ES-I3 (cell line): ENCODE data around the gene PEF1.

Source experiments
- H3K36me3 ChIP-seq: 2 replicates; pipeline ENCODE4 v1.6.1; 2013; ENCODE audit warnings: mild to moderate bottlenecking, low read length, control low read depth, moderate library complexity; ENCODE audit not compliant: insufficient read depth
- H3K4me1 ChIP-seq: 2 replicates; pipeline ENCODE4 v1.6.1; 2013; ENCODE audit warnings: mild to moderate bottlenecking, control low read depth, low read length; ENCODE audit not compliant: insufficient read depth
- H3K9ac ChIP-seq: 2 replicates; pipeline ENCODE4 v1.6.1; 2013; ENCODE audit warnings: low read depth, mild to moderate bottlenecking, low read length, moderate library complexity
- H3K9me3 ChIP-seq: 2 replicates; pipeline ENCODE4 v1.6.1; 2013; ENCODE audit warnings: mild to moderate bottlenecking, low read length, moderate library complexity; ENCODE audit not compliant: control insufficient read depth, insufficient read depth

The PEF1 gene, protein sequence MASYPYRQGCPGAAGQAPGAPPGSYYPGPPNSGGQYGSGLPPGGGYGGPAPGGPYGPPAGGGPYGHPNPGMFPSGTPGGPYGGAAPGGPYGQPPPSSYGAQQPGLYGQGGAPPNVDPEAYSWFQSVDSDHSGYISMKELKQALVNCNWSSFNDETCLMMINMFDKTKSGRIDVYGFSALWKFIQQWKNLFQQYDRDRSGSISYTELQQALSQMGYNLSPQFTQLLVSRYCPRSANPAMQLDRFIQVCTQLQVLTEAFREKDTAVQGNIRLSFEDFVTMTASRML

DNA sequence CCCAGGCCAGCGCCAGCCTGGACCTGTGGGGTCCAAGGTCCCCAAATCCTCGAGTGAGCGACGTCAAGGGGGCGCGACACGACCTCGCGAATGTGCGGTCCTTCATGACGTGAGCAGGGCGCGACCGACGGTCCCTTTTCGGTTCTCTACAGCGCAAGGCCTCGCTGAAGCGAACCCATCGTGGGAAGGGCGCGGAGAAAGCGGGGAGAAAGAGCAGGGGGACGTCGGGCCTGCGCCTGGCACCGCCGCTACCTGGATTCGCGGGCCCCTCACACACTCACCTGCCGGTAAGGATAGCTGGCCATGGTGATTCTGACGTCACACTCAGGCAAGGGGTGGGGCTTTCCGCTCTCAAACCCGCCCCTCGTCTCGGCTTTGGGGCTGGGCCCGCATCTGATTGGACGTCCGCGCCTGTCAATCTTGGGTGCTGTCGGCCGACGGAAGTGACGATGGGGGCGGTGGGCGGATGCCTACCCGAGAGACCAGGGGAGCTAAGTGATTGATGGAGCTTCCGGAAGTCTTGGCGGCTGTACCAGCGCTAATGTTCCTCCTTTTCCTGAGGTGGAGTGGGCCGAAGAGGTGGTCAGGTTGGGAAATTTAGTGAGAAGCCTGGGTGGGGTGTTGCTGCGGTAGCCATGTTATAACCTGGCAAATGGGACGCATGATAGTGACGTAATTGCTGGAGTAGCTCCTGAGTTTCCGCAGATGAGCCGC, at the start of gene PEF1:
TSS of gene PEF1 (minus strand) at position 317 of the 714 bp plus-strand sequence. CDS start at position 305, 12 bp downstream.
- Histone ChIP-seq H3K9me3 (no peaks in the 10 kb centered on the region), H3K9ac (peak within 1 kb of the TSS; percentile 79), H3K4me1 (peaks cover 9% of the 10 kb centered on the region), H3K36me3 (no peaks in the 10 kb centered on the region)

DNA sequence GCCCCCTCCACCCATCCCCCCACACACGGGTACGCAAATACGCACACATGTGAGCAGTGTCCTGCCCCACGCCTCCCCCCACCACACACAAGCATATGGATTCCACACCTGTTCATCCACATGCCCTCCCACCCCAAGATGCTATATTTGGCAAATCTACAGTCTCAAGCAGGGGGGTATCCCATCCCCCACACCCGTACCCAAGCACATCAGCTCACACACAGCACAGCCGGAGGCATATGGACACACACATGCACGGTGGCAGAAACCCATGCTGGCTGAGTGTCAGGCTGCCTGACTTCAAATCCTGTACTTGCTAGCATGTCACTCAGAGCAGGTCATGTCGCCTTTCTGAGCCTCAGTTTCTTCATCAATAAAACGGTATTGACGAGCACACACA, 48.6 kb upstream of the PEF1 start:
- Histone ChIP-seq H3K9me3 (no peaks in the 10 kb centered on the region), H3K9ac (no peak overlapping the region), H3K4me1 (peaks cover 16% of the 10 kb centered on the region; the same call in 1 of the 2 replicates), H3K36me3 (no peaks in the 10 kb centered on the region)

DNA sequence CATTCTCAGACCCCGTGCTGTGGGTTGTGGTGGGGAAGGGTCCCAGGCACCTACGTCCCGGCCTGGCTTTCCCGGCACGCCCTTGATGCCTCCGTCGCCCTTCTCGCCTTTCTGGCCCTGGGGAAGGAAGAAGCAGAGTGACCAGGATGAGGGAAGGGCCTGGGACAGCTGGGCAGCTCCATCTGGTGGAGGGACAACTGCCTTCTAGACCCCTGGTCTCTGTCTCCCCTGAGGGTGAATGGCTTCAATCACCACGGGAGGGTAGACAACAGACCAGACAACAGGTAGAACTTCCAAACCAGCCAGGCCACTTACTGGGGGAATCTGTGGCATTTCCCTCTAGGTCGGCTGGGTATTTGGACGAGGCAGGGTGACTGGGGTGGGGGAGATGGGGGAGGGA, 47.3 kb upstream of the PEF1 start:
- Histone ChIP-seq H3K4me1 (peaks cover 11% of the 10 kb centered on the region; the same call in 1 of the 2 replicates), H3K36me3 (no peaks in the 10 kb centered on the region), H3K9ac (no peak overlapping the region), H3K9me3 (no peaks in the 10 kb centered on the region)

DNA sequence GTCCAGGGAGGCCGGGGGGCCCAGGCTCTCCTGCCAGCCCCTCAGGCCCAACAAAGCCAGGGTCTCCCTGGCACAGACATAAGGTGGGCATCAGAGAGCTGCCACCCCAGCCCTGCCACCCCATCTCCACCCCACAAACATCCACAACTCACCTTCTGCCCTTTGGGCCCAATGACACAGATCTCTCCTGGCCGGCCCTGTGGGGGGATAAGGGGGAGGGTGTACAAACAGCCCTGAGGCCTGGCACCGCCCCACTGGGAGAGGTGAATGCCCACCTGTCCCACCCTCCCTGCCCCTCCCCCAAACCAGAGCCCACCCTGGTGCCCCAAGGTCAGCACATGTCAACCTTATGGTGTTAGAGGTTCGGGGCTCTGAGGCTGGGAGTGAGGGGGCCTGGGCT, 46.8 kb upstream of the PEF1 start:
- Histone ChIP-seq H3K9me3 (no peaks in the 10 kb centered on the region), H3K4me1 (peaks cover 12% of the 10 kb centered on the region; the same call in 1 of the 2 replicates), H3K9ac (no peak overlapping the region), H3K36me3 (no peaks in the 10 kb centered on the region)

DNA sequence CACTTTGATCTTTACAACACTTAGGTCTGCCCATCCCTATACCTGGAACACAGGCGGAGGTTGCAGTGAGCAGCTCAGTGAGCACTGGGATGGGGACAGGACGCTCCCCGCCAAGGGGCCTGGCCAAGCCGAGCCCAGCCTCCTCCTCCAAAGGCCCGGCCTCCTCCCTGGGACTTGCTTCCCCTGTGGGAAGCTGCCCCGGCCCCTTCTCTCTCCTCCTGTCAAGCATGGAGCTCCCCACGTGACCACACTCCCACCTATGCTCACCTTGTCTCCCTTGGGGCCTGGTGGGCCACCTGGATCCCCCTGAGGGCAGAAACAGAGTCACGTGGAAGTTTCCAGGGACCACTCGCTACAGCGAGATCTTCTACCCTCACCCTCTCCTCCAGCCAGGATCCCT, 46.2 kb upstream of the PEF1 start:
- H3K9ac ChIP-seq = no peak overlapping the region
- H3K36me3 ChIP-seq = no peaks in the 10 kb centered on the region
- peaks cover 14% of the 10 kb centered on the region; the same call in 1 of the 2 replicates for H3K4me1 ChIP-seq
- no peaks in the 10 kb centered on the region for H3K9me3 ChIP-seq

DNA sequence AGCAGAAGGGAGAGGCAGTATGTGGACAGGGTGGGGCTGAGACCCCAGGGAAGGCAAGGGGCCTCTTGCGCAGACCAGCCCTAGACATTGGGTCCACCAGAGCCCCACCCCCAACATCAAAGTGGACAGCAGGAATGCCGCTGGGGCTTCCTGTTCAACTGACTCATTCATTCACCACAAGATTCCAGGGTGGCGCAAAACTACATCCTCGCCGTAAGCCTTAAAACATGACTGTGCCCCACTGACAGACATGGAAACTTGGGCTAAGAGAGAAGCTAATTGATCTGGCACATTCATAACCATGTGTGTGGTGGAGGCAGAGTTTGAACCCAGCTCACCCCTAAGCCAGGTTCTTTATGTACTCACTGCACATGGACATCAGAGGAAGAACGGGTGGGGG, 45.2 kb upstream of the PEF1 start:
- H3K9ac ChIP-seq = no peak overlapping the region
- peaks cover 17% of the 10 kb centered on the region; the same call in 1 of the 2 replicates for H3K4me1 ChIP-seq
- no peaks in the 10 kb centered on the region for H3K36me3 ChIP-seq
- no peaks in the 10 kb centered on the region for H3K9me3 ChIP-seq

DNA sequence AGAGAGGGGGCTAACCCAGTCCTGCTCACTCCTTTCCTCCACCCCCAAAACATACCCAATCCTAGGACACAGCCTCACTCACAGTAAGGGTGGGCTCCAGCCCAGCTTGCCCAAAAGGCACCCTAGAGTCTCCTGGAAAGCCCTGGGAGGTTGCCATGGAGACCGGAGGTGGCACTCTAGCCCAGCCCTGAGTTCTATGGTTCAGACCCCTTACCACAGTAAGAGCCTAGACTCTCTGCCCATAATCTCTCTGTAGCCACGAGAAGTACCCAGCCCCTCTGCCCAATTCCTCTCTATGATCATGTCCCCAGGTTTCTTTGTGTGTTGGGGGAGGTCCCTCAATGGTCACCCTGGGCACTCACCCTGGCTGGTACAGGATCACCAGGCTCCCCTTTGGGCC, 44.7 kb upstream of the PEF1 start:
- peaks cover 17% of the 10 kb centered on the region; the same call in 1 of the 2 replicates for H3K4me1 ChIP-seq

DNA sequence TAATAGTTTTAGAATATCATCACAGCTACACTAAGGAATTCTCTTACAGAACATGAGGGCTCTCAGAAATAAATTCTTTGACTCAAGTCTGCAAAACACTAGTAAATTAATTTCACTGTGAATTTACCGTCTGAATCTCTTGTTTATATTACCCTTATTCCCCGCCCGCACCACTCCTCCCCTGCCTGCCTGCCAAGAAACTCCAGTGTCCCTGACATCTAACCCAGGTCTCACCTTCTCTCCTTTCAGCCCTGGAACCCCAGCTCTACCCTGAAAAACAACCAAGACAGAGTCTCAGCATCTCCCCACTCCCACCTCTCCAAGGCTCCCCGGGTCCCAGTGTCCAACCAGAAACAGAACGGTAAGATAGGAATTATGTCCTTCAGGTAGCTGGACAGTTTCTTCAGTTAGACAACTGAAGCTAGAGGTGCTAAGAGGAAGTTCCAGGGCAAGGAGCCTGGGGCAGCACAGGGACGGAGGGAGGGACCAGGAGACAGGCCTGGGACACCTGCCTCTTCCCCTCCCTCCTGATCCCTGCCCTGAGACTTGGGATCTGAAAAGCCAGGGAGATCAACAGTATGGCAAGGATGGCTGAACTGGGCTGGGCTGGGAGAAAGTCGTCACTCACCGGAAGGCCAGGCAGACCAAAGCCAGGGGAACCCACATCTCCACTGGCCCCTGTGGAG, 43.7 kb upstream of the PEF1 start:
- H3K9ac ChIP-seq = no peak overlapping the region
- peaks cover 17% of the 10 kb centered on the region; the same call in 1 of the 2 replicates for H3K4me1 ChIP-seq
- H3K36me3 ChIP-seq = no peaks in the 10 kb centered on the region
- no peaks in the 10 kb centered on the region for H3K9me3 ChIP-seq

More for the DNA sequence above, 44.7 kb upstream of the PEF1 start:
- no peak overlapping the region for H3K9ac ChIP-seq
- no peaks in the 10 kb centered on the region for H3K36me3 ChIP-seq
- no peaks in the 10 kb centered on the region for H3K9me3 ChIP-seq

DNA sequence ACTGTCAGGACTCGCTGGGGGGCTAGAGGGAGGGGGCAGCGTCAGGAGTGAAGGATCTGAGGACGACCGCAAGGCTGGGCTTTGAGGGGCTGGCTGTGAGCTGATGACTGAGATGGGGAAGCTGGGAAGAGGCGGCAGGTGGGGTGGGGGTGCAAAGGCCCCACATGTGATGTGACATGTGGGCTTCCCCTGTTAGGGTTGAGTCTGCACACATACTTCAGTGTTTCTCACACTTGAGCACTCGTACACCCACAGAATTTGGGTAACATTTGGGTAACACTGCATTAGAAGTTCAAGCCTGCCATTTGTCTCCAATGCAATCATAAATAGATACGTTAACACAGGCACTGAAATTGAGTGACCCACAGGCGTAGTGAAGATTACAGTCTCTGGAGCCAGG, 42.9 kb upstream of the PEF1 start:
- H3K9me3 ChIP-seq = no peaks in the 10 kb centered on the region
- peaks cover 17% of the 10 kb centered on the region; the same call in 1 of the 2 replicates for H3K4me1 ChIP-seq
- H3K9ac ChIP-seq = no peak overlapping the region
- H3K36me3 ChIP-seq = no peaks in the 10 kb centered on the region

DNA sequence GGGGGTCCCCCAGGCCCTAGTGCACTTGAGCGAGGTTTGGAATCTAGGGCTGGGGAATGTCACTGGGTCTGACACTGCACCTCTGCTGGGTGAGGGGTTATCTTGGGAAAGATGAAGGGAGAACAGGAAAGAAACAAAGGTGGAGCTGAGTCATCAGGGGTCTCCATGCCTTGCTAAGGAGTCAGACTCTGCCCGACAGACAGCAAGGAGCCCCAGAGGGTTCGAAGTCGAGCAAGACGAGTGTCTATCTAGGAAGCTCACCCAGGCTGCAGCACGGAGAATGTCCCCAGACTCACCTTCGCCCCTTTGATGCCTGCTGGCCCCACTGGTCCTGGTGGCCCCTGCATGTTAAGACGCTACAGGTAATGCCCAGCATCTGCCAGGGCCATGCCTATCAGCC, 41.1 kb upstream of the PEF1 start:
- Histone ChIP-seq H3K4me1 (peaks cover 15% of the 10 kb centered on the region; the same call in 1 of the 2 replicates), H3K9ac (no peak overlapping the region), H3K9me3 (no peaks in the 10 kb centered on the region), H3K36me3 (no peaks in the 10 kb centered on the region)

DNA sequence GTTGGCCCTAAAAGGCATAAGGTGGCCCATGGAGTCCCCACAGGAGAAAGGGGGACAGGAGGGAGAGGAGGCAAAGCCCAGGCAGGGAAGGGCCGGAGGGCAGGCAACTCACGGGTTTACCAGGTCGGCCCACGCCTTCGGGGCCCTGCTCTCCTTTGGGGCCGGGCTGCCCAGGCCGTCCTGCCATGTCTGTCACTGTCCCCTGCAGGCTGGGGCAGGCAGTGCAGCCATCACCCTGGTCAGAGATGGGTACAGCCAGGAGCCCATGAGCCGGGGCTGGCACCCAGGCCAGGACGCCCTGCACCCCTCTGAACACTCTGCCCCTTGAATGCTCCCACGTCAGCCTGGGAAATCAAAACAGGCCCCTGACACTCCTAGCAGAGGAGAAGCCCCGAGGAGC, 39.3 kb upstream of the PEF1 start:
- no peak overlapping the region for H3K9ac ChIP-seq
- no peaks in the 10 kb centered on the region for H3K9me3 ChIP-seq
- no peaks in the 10 kb centered on the region for H3K36me3 ChIP-seq
- peaks cover 6% of the 10 kb centered on the region; the same call in 1 of the 2 replicates for H3K4me1 ChIP-seq

DNA sequence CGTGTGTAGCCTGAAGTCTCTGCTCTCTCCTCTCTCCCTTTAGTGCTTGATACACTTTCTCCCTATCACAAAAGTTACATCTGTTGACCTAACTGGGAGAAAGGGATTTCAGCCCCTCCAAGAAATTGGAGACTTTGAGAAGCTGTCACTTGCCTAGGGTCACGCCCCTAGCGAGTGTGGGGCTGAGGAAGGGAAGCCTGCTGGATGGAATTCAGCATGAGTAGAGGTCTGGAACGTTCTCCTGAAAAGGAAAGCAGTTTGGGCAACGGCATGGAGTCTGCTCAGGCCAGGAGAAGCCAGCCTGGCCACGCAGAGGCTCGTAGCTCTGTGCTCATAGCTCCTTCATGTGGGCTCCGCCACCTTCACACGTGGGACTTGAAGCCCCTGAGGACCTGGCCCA, 36.7 kb upstream of the PEF1 start:
- no peaks in the 10 kb centered on the region for H3K36me3 ChIP-seq

DNA sequence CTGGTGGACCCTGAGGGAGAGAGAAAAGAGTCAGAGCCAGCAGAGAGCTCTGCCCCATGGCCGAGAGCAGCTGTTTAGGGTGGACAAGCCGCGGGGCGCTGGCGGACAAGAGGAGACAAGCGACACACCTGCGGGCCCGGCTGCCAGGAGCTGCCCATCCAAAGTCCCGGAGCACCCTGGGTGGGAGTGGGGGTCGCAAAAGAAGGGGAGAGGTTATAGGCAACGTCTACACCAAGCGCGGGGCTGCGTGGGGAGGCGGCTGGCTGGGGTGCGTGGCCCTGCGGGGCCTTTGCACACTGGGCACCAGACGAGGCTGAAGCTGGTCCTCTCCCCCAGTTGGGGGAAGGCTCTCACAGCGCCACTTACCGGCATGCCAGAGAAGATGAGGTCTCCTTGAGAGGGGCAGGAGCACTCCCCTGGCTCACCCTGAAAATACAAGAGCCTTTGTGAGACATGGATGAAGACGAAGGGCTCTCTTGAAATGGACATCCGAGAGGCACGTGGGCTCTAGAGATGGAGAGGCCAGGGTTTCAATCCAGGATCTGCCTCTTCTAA, 35.1 kb upstream of the PEF1 start:
- no peaks in the 10 kb centered on the region for H3K9me3 ChIP-seq
- H3K9ac ChIP-seq = no peak overlapping the region
- 0 out of 2 replicates have a peak, but pooled peaks cover 4% of the 10 kb centered on the region for H3K4me1 ChIP-seq
- H3K36me3 ChIP-seq = no peaks in the 10 kb centered on the region

More for the DNA sequence above, 36.7 kb upstream of the PEF1 start:
- no peak overlapping the region for H3K9ac ChIP-seq
- peaks cover 4% of the 10 kb centered on the region; the same call in 1 of the 2 replicates for H3K4me1 ChIP-seq
- H3K9me3 ChIP-seq = no peaks in the 10 kb centered on the region

DNA sequence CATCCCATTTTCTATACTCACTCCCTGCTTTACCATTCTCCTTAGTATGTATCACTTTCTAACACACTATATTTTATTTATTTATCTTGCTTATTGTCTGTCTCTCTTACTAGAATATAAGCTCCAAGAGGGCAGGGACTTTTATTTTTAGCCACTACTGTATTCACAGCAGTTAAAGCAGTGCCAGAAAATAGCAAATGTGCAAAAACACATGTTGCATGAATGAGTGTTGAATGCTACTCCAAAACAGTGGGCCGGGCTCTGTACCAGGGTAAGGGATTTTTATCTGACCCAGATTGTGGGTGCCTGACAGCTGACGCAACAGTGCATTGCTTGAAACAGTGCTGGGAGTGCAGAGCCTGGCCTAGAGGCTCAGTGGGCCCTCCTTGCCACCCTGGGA, 34.4 kb upstream of the PEF1 start:
- H3K9me3 ChIP-seq = no peaks in the 10 kb centered on the region
- no peak overlapping the region for H3K9ac ChIP-seq
- no peaks in the 10 kb centered on the region for H3K36me3 ChIP-seq
- H3K4me1 ChIP-seq = 0 out of 2 replicates have a peak, but pooled peaks cover 4% of the 10 kb centered on the region
